ENCODE data around the gene CPVL.

The CPVL gene

DNA sequence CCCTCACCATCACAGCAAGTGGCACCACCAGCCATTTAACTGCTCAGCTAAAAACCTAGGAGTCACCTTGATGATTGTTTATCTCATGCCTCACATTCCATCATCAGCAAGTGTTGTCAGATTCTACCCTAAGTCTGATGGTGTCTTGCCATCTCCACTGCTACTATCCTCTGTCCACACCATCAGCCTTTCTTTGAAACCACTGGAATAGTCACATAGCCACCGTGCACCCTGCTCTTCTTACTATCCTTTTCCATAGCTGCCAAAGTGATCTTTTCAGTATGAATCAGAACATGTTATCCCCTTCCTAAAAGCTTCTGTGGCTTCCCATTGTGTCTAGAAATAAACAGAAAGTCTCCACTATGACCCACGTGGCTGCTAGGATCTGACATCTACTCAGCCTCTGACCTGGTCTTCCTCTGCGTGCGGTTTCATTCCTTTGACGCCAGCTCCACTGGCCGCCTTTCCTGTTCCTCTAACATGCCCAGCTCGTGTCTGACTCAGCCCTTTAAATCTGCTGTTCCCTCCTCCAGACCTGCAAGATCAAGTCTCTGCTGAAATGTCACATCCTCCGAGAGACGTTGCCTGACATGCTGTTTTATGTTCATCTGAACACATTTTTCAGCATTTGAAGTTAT, 31.7 kb upstream of the CPVL start:
- H3K9me3 ChIP-seq (ENCODE audit: control insufficient read depth, low read length), result no peaks in the 10 kb centered on the region
- H3K27me3 ChIP-seq (ENCODE audit: control insufficient read depth, insufficient read depth, low read length), result no peaks in the 10 kb centered on the region
- no peak overlapping the region for H3K4me3 ChIP-seq (ENCODE audit: low read length)
- no peak overlapping the region for H3K9ac ChIP-seq (ENCODE audit: low read length)
- H3K4me1 ChIP-seq (ENCODE audit: control insufficient read depth, insufficient read depth, low read length), result no peaks in the 10 kb centered on the region
- no peaks in the 10 kb centered on the region for H3K36me3 ChIP-seq (ENCODE audit: control insufficient read depth, insufficient read depth, low read length)

DNA sequence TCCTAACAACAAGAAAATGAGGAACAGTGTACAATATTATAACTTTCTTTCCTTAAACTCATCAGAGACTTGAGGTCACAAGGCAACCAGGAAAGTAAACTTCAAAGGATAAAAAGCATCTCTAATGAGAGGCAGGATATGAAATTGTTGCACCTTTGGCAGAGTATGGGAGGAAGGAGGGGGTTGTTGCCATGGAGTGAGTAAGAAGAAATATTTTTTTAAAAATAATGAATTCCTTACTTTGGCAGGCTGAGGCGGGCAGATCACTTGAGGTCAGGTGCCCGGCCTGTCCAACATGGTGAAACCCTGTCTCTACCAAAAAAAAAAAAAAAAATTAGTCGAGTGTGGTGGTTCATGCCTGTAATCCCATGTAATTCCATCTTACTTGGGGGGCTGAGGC, 27.1 kb upstream of the CPVL start:
- Histone ChIP-seq H3K4me1 (ENCODE audit: control insufficient read depth, insufficient read depth, low read length) (no peaks in the 10 kb centered on the region), H3K36me3 (ENCODE audit: control insufficient read depth, insufficient read depth, low read length) (no peaks in the 10 kb centered on the region), H3K9ac (ENCODE audit: low read length) (no peak overlapping the region), H3K27me3 (ENCODE audit: control insufficient read depth, insufficient read depth, low read length) (peaks cover 4% of the 10 kb centered on the region), H3K4me3 (ENCODE audit: low read length) (no peak overlapping the region), H3K9me3 (ENCODE audit: control insufficient read depth, low read length) (no peaks in the 10 kb centered on the region)

DNA sequence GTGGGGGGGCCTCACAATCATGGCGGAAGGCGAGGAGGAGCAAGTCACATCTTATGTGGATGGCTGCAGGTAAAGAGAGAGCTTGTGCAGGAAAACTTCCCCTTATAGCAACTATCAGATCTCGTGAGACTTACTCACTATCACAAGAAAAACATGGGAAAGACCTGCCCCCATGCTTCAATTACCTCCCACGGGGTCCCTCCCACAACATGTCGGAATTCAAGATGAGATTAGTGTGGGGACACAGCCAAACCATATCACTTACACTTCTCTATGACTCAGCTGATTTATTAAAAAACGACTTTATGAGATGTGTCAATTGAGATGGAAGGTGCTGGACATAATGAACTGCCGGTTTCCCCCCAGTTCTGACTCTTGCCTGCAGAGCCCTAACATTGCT, 24.4 kb upstream of the CPVL start:
- Histone ChIP-seq H3K4me1 (ENCODE audit: control insufficient read depth, insufficient read depth, low read length) (no peaks in the 10 kb centered on the region), H3K9me3 (ENCODE audit: control insufficient read depth, low read length) (no peaks in the 10 kb centered on the region), H3K27me3 (ENCODE audit: control insufficient read depth, insufficient read depth, low read length) (peaks cover 4% of the 10 kb centered on the region), H3K4me3 (ENCODE audit: low read length) (no peak overlapping the region), H3K9ac (ENCODE audit: low read length) (no peak overlapping the region), H3K36me3 (ENCODE audit: control insufficient read depth, insufficient read depth, low read length) (no peaks in the 10 kb centered on the region)

GRCh38 chr7:29167721-29168120, 21.4 kb upstream of the CPVL start:
- Histone ChIP-seq H3K4me1 (ENCODE audit: control insufficient read depth, insufficient read depth, low read length) (no peaks in the 10 kb centered on the region), H3K4me3 (ENCODE audit: low read length) (no peak overlapping the region), H3K9me3 (ENCODE audit: control insufficient read depth, low read length) (no peaks in the 10 kb centered on the region)

GRCh38 chr7:29163854-29164253, 17.5 kb upstream of the CPVL start:
- Histone ChIP-seq H3K9me3 (ENCODE audit: control insufficient read depth, low read length) (no peaks in the 10 kb centered on the region), H3K36me3 (ENCODE audit: control insufficient read depth, insufficient read depth, low read length) (no peaks in the 10 kb centered on the region), H3K9ac (ENCODE audit: low read length) (no peak overlapping the region), H3K27me3 (ENCODE audit: control insufficient read depth, insufficient read depth, low read length) (no peaks in the 10 kb centered on the region), H3K4me3 (ENCODE audit: low read length) (no peak overlapping the region), H3K4me1 (ENCODE audit: control insufficient read depth, insufficient read depth, low read length) (no peaks in the 10 kb centered on the region)

More at GRCh38 chr7:29167721-29168120, 21.4 kb upstream of the CPVL start:
- no peaks in the 10 kb centered on the region for H3K36me3 ChIP-seq (ENCODE audit: control insufficient read depth, insufficient read depth, low read length)
- H3K27me3 ChIP-seq (ENCODE audit: control insufficient read depth, insufficient read depth, low read length), result peaks cover 4% of the 10 kb centered on the region
- H3K9ac ChIP-seq (ENCODE audit: low read length), result no peak overlapping the region

- H3K9me3 ChIP-seq (ENCODE audit: control insufficient read depth, low read length), result no peaks in the 10 kb centered on the region
- H3K27me3 ChIP-seq (ENCODE audit: control insufficient read depth, insufficient read depth, low read length), result no peaks in the 10 kb centered on the region
- H3K36me3 ChIP-seq (ENCODE audit: control insufficient read depth, insufficient read depth, low read length), result no peaks in the 10 kb centered on the region
- no peak overlapping the region for H3K4me3 ChIP-seq (ENCODE audit: low read length)
- H3K9ac ChIP-seq (ENCODE audit: low read length), result no peak overlapping the region
- no peaks in the 10 kb centered on the region for H3K4me1 ChIP-seq (ENCODE audit: control insufficient read depth, insufficient read depth, low read length)
Observed at GRCh38 chr7:29162577-29162976, 16.2 kb upstream of the CPVL start.

GRCh38 chr7:29161231-29161630, 14.9 kb upstream of the CPVL start:
- no peaks in the 10 kb centered on the region for H3K9me3 ChIP-seq (ENCODE audit: control insufficient read depth, low read length)
- H3K9ac ChIP-seq (ENCODE audit: low read length), result no peak overlapping the region
- H3K4me3 ChIP-seq (ENCODE audit: low read length), result no peak overlapping the region
- H3K27me3 ChIP-seq (ENCODE audit: control insufficient read depth, insufficient read depth, low read length), result no peaks in the 10 kb centered on the region
- no peaks in the 10 kb centered on the region for H3K36me3 ChIP-seq (ENCODE audit: control insufficient read depth, insufficient read depth, low read length)
- H3K4me1 ChIP-seq (ENCODE audit: control insufficient read depth, insufficient read depth, low read length), result no peaks in the 10 kb centered on the region

- H3K27me3 ChIP-seq (ENCODE audit: control insufficient read depth, insufficient read depth, low read length), result no peaks in the 10 kb centered on the region
- H3K9ac ChIP-seq (ENCODE audit: low read length), result no peak overlapping the region
- H3K36me3 ChIP-seq (ENCODE audit: control insufficient read depth, insufficient read depth, low read length), result no peaks in the 10 kb centered on the region
- no peaks in the 10 kb centered on the region for H3K4me1 ChIP-seq (ENCODE audit: control insufficient read depth, insufficient read depth, low read length)
- no peaks in the 10 kb centered on the region for H3K9me3 ChIP-seq (ENCODE audit: control insufficient read depth, low read length)
- H3K4me3 ChIP-seq (ENCODE audit: low read length), result no peak overlapping the region
Observed at GRCh38 chr7:29160080-29160479, 13.7 kb upstream of the CPVL start.

DNA sequence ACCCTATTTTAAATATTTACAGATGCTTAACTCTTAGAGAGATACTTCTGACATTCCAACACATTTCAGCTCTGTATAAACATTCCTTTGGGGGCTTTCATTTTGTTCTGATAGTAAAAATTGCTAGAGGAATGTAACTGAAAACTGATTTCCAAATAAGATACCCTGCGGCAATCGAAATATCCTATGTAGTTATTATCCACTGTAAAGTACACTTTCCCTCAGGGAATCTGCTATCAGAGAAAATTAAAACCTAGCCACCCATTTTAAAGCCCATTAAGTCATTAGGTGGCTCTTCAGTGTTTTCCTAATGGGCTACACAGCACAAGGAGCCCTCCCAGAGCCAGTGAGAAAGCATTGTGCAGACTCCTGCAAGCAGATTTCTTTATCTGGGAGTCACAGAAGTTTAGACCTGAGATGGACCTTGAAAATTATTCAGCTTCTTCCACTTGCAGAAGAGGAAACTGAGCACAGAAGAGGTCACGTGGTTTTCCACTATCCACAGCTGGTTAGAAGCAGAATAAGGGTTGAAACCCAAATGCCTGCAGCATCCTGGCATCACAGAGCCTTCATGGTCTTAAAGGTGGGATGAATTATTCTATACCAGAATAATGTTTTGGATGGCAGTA, 12.6 kb upstream of the CPVL start:
- Histone ChIP-seq H3K4me1 (ENCODE audit: control insufficient read depth, insufficient read depth, low read length) (no peaks in the 10 kb centered on the region), H3K9me3 (ENCODE audit: control insufficient read depth, low read length) (no peaks in the 10 kb centered on the region), H3K9ac (ENCODE audit: low read length) (no peak overlapping the region), H3K27me3 (ENCODE audit: control insufficient read depth, insufficient read depth, low read length) (no peaks in the 10 kb centered on the region), H3K36me3 (ENCODE audit: control insufficient read depth, insufficient read depth, low read length) (no peaks in the 10 kb centered on the region), H3K4me3 (ENCODE audit: low read length) (no peak overlapping the region)

DNA sequence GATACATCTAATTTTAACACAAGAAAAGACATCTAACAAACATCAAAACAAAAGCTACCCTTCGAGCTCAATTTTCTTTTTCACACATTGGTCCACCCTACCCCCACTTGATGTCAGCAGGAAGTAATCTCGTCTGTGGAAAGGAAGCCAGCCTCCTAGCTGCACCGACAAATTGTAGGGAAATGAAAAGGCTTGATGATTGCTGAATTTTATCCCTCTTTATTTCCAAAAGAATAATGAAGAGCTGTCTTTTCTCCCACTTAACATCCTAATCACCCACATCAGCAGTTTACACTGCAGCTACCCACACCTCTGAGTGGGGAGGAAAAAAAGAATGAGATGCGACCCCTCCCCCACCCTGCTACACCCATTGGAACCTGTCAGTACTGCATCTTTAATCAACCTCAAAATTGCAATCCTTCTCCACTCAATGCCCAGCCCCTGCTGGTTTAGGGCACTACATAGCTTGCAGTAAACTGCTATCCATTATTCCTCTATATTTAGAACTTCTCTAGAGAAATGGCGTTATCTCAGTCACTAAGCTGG, 10.6 kb upstream of the CPVL start:
- no peaks in the 10 kb centered on the region for H3K27me3 ChIP-seq (ENCODE audit: control insufficient read depth, insufficient read depth, low read length)
- H3K9me3 ChIP-seq (ENCODE audit: control insufficient read depth, low read length), result no peaks in the 10 kb centered on the region
- no peak overlapping the region for H3K4me3 ChIP-seq (ENCODE audit: low read length)
- H3K36me3 ChIP-seq (ENCODE audit: control insufficient read depth, insufficient read depth, low read length), result no peaks in the 10 kb centered on the region
- H3K4me1 ChIP-seq (ENCODE audit: control insufficient read depth, insufficient read depth, low read length), result no peaks in the 10 kb centered on the region
- no peak overlapping the region for H3K9ac ChIP-seq (ENCODE audit: low read length)

- H3K9ac ChIP-seq (ENCODE audit: low read length), result no peak overlapping the region
- H3K4me3 ChIP-seq (ENCODE audit: low read length), result no peak overlapping the region
- no peaks in the 10 kb centered on the region for H3K4me1 ChIP-seq (ENCODE audit: control insufficient read depth, insufficient read depth, low read length)
- no peaks in the 10 kb centered on the region for H3K9me3 ChIP-seq (ENCODE audit: control insufficient read depth, low read length)
- no peaks in the 10 kb centered on the region for H3K36me3 ChIP-seq (ENCODE audit: control insufficient read depth, insufficient read depth, low read length)
- H3K27me3 ChIP-seq (ENCODE audit: control insufficient read depth, insufficient read depth, low read length), result no peaks in the 10 kb centered on the region
Observed at GRCh38 chr7:29154076-29154475, 7.7 kb upstream of the CPVL start.

DNA sequence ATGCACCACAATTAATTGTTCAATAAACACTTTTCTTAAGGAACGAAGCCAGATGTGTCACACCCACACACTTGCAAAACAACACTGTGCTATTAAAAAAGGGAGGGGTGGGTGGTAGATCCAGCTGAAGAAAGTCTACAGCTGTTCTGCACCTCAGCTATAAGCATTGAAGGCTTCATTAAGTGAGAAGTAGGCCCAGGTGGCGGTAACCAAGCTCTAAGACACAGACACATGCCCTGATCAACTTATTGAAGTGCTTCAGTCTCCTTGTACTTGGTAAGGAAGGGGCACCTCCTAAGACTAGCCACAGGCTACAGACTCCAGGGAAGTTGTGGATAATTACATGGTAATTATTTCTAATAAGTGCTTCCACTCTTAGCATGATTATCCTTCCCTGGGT, 4.5 kb upstream of the CPVL start:
- no peak overlapping the region for H3K4me3 ChIP-seq (ENCODE audit: low read length)
- no peaks in the 10 kb centered on the region for H3K9me3 ChIP-seq (ENCODE audit: control insufficient read depth, low read length)
- H3K36me3 ChIP-seq (ENCODE audit: control insufficient read depth, insufficient read depth, low read length), result no peaks in the 10 kb centered on the region
- H3K4me1 ChIP-seq (ENCODE audit: control insufficient read depth, insufficient read depth, low read length), result peaks cover 10% of the 10 kb centered on the region
- no peak overlapping the region for H3K9ac ChIP-seq (ENCODE audit: low read length)
- H3K27me3 ChIP-seq (ENCODE audit: control insufficient read depth, insufficient read depth, low read length), result peaks cover 15% of the 10 kb centered on the region

Data from mucosa of stomach (tissue), 1 donor.